ENCODE data around the gene CLDN11.
A peak's percentile ranks its signal among the peaks of the same experiment; 100 is the strongest.

The CLDN11 gene

DNA sequence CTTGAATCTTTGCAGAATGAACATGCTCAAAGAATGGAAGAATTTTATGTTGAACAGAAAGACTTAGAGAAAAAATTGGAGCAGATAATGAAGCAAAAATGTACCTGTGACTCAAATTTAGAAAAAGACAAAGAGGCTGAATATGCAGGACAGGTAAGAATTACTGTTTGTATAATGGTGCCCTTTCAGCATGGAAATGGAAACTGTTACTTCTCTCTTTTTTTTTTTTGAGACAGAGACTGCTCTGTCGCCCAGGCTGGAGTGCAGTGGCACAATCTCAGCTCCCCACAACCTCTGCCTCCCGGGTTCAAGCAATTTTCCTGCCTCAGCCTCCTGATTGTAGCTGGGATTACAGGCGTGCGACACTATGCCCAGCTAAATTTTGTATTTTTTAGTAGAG, 27.6 kb upstream of the CLDN11 start:
- H3K4me3 ChIP-seq (ENCODE audit: low read depth, low read length), result no peak overlapping the region
- in situ Hi-C loops (cut with HindIII; ENCODE audit: low sequenced_read_pairs), result no loop called here
- TF ChIP-seq, protein P1, sequence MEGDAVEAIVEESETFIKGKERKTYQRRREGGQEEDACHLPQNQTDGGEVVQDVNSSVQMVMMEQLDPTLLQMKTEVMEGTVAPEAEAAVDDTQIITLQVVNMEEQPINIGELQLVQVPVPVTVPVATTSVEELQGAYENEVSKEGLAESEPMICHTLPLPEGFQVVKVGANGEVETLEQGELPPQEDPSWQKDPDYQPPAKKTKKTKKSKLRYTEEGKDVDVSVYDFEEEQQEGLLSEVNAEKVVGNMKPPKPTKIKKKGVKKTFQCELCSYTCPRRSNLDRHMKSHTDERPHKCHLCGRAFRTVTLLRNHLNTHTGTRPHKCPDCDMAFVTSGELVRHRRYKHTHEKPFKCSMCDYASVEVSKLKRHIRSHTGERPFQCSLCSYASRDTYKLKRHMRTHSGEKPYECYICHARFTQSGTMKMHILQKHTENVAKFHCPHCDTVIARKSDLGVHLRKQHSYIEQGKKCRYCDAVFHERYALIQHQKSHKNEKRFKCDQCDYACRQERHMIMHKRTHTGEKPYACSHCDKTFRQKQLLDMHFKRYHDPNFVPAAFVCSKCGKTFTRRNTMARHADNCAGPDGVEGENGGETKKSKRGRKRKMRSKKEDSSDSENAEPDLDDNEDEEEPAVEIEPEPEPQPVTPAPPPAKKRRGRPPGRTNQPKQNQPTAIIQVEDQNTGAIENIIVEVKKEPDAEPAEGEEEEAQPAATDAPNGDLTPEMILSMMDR (IDR thresholded peaks at IDR 0.05; ENCODE audit: low read depth, low read length, missing control alignments), result no peak
- no peak for DNase-seq (ENCODE audit: low read depth)

DNA sequence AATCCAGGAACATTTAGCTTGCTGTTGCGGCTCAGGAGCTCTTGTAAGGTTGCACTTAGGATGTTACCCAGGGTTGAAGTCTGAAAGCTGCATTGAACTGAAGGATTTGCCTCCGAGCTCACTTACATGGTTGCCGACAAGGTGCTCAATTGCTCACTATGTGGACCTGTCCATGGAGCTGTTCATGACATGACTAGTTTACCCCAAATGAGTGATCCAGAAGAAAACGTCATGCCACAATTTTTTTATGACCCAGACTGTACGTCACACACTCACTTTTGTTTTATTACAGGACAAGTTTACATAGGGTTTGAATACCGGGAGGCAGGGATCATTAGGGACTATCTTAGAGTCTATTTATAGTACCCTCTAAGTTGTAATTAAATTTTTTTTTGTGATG, 21.0 kb upstream of the CLDN11 start:
- in situ Hi-C loops (cut with HindIII; ENCODE audit: low sequenced_read_pairs), result no loop called here
- no peak for DNase-seq (ENCODE audit: low read depth)
- no peak overlapping the region for H3K4me3 ChIP-seq (ENCODE audit: low read depth, low read length)
- TF ChIP-seq, protein P1 (IDR thresholded peaks at IDR 0.05; ENCODE audit: low read depth, low read length, missing control alignments), result no peak

DNA sequence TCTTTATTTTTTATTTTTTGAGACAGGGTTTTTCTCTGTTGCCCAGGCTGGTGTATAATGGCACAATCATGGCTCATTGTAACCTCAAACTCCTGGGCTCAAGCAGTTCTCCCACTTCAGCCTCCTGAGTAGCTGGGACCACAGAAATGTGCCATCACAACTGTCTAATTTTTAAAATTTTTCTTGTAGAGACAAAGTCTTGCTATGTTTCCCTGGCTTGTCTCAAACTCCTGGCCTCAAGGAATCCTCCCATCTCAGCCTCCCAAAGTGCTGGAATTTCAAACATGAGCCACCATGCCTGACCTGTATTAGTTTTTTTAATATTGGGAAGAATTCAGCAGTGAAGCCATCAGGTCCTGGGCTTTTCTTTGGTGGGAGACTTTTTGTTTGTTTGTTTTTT, 13.6 kb upstream of the CLDN11 start:
- TF ChIP-seq, protein P1 (IDR thresholded peaks at IDR 0.05; ENCODE audit: low read depth, low read length, missing control alignments), result no peak
- no peak for DNase-seq (ENCODE audit: low read depth)
- in situ Hi-C loops (cut with HindIII; ENCODE audit: low sequenced_read_pairs), result no loop called here
- no peak overlapping the region for H3K4me3 ChIP-seq (ENCODE audit: low read depth, low read length)

DNA sequence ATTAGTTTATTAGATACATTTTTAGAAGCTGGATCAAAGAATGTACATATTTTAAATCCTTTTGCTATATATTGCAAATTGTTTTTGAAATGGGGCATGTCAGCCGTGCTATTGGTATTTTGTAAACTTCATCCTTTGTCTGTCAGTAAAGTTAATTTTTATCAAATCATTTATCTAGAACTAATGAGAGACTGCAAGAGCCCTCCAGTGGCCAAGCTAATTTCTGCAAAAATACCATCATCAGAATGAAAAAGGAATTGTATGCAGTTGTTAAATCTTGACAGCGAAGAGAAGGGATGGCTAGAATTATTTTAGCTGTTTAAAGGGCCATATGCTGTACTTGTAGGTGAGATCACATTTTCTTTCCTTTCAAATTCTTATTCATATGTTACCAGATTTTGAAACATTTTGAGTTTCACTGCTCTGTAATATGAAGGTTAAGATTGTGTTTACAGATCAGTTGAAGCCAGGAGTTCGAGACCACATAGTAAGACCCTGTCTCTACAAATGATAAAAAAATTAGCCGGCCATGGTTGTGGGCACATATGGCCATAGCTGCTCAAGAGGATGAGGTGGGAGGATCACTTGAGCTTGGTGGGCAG, 8.1 kb upstream of the CLDN11 start:
- no peak for DNase-seq (ENCODE audit: low read depth)
- no peak overlapping the region for H3K4me3 ChIP-seq (ENCODE audit: low read depth, low read length)
- in situ Hi-C loops (cut with HindIII; ENCODE audit: low sequenced_read_pairs), result no loop called here
- TF ChIP-seq, protein P1 (IDR thresholded peaks at IDR 0.05; ENCODE audit: low read depth, low read length, missing control alignments), result peak; percentile 66

DNA sequence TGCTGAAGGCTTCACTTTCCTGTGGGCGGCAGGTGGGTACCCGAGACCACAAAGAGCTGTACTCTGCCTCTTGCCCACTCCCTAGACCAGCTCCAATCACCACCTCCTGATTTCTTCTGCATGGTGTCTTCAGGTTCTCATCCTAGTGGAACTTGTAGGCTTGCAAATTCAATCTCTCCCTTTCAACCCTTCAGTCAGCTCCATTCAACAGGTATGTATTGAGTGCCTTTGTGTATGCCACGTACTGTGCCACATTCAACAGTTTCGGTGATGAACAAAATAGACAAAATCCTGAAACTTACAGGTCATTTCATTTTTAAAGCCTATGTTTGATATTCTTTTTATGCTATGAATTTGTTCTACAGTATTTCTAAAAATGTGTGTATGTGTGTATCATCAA, 5.4 kb upstream of the CLDN11 start:
- no peak for DNase-seq (ENCODE audit: low read depth)
- TF ChIP-seq, protein P1 (IDR thresholded peaks at IDR 0.05; ENCODE audit: low read depth, low read length, missing control alignments), result no peak
- no peak overlapping the region for H3K4me3 ChIP-seq (ENCODE audit: low read depth, low read length)
- in situ Hi-C loops (cut with HindIII; ENCODE audit: low sequenced_read_pairs), result no loop called here

DNA sequence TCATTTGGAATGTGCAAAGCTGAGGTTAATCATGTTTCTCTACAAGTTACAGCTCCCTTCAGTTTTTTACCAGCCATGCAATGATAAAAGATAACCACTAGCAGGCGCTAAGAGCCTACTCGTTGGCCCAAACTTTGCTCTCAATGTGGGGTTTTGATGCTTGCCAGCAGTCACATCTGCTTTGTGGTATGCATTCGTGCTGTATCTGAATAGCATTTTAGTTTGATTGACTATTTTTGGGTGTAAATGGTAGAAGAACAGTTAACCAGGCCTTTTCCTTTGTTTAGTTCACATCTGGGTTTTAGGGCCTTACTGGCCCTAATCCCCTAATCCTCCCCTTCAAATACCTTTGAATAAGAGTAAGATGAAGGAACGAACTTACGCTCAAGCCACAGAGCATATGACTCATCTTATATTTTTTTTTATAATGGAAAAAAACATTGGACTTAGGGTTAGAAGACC, 4.4 kb upstream of the CLDN11 start:
- DNase-seq (ENCODE audit: low read depth), result peak; percentile 87
- in situ Hi-C loops (cut with HindIII; ENCODE audit: low sequenced_read_pairs), result no loop called here
- TF ChIP-seq, protein P1 (IDR thresholded peaks at IDR 0.05; ENCODE audit: low read depth, low read length, missing control alignments), result peak; percentile 99
- no peak overlapping the region for H3K4me3 ChIP-seq (ENCODE audit: low read depth, low read length)

Data from astrocyte of the cerebellum (primary cell).